Measurements from ENCODE around the gene HMHB1. TPM values are rescaled to one million over a fixed set of nuclear protein-coding genes. Genes with fewer than 3 reads are reported as not detected.
A peak's percentile ranks its signal among the peaks of the same experiment; 100 is the strongest.

The HMHB1 gene
- polyA plus RNA-seq (2013) = not detected

- no peaks in the 10 kb centered on the region for H3K9me3 ChIP-seq (ENCODE audit: control extremely low read depth in 1 of 5, control insufficient read depth in 4 of 5, insufficient read depth in 2 of 5, low read depth in 1 of 5, low read length in 4 of 5)
- no peak within 1 kb of the TSS for H3K27ac ChIP-seq (ENCODE audit: insufficient read depth in 1 of 2, low read depth in 1 of 2, low read length in 2 of 2, poor library complexity in 1 of 2, severe bottlenecking in 2 of 2)
- DNase-seq = peak in 2 of 3 donors; percentile 62 to 67
- H3K4me3 ChIP-seq (ENCODE audit: control insufficient read depth in 1 of 7, extremely low read depth in 1 of 7, insufficient read depth in 4 of 7, low read depth in 2 of 7, low read length in 6 of 7) = peak within 1 kb of the TSS in 1 of 7 experiments; percentile 11
- CTCF ChIA-PET = no interaction called here
- no peaks in the 10 kb centered on the region for H3K27me3 ChIP-seq (replicated peaks in 2 of 5; ENCODE audit: control insufficient read depth in 4 of 5, insufficient read depth in 5 of 5, low read length in 4 of 5)
- no peaks in the 10 kb centered on the region for H3K36me3 ChIP-seq (ENCODE audit: control insufficient read depth in 4 of 4, insufficient read depth in 4 of 4, low read length in 3 of 4)
- POLR2A ChIA-PET = no interaction called here
- H3K4me1 ChIP-seq (ENCODE audit: control extremely low read depth in 1 of 4, control insufficient read depth in 4 of 4, insufficient read depth in 4 of 4, low read length in 3 of 4) = peaks cover 0 to 9% (median 8%) of the 10 kb centered on the region in 4 experiments
- WGBS (ENCODE audit: insufficient coverage) = 72% methylated on average over 9 of the region's 16 CpGs
Observed at GRCh38 chr5:143812085-143812705, at the start of gene HMHB1. Gene HMHB1, plus strand, starts transcription at chr5:143812161.

GRCh38 chr5:143762636-143763220 is 49.2 kb upstream of the HMHB1 start:
- 97% methylated on average over 5 of the region's 5 CpGs for WGBS (ENCODE audit: insufficient coverage)
- DNase-seq = no peak
- Histone ChIP-seq H3K9me3 (ENCODE audit: control extremely low read depth in 1 of 5, control insufficient read depth in 4 of 5, insufficient read depth in 2 of 5, low read depth in 1 of 5, low read length in 4 of 5) (no peaks in the 10 kb centered on the region), H3K27me3 (replicated peaks in 2 of 5; ENCODE audit: control insufficient read depth in 4 of 5, insufficient read depth in 5 of 5, low read length in 4 of 5) (no peaks in the 10 kb centered on the region), H3K4me1 (ENCODE audit: control extremely low read depth in 1 of 4, control insufficient read depth in 4 of 4, insufficient read depth in 4 of 4, low read length in 3 of 4) (no peaks in the 10 kb centered on the region), H3K36me3 (ENCODE audit: control insufficient read depth in 4 of 4, insufficient read depth in 4 of 4, low read length in 3 of 4) (no peaks in the 10 kb centered on the region), H3K27ac (ENCODE audit: insufficient read depth in 1 of 2, low read depth in 1 of 2, low read length in 2 of 2, poor library complexity in 1 of 2, severe bottlenecking in 2 of 2) (no peak overlapping the region), H3K4me3 (ENCODE audit: control insufficient read depth in 1 of 7, extremely low read depth in 1 of 7, insufficient read depth in 4 of 7, low read depth in 2 of 7, low read length in 6 of 7) (no peak overlapping the region)
- CTCF ChIA-PET = no interaction called here
- POLR2A ChIA-PET = no interaction called here

GRCh38 chr5:143767162-143767561 is 44.8 kb upstream of the HMHB1 start:
- no peak overlapping the region for H3K4me3 ChIP-seq (ENCODE audit: control insufficient read depth in 1 of 7, extremely low read depth in 1 of 7, insufficient read depth in 4 of 7, low read depth in 2 of 7, low read length in 6 of 7)

GRCh38 chr5:143769026-143769786 is 42.8 kb upstream of the HMHB1 start:
- Histone ChIP-seq H3K9me3 (ENCODE audit: control extremely low read depth in 1 of 5, control insufficient read depth in 4 of 5, insufficient read depth in 2 of 5, low read depth in 1 of 5, low read length in 4 of 5) (no peaks in the 10 kb centered on the region), H3K4me1 (ENCODE audit: control extremely low read depth in 1 of 4, control insufficient read depth in 4 of 4, insufficient read depth in 4 of 4, low read length in 3 of 4) (no peaks in the 10 kb centered on the region), H3K36me3 (ENCODE audit: control insufficient read depth in 4 of 4, insufficient read depth in 4 of 4, low read length in 3 of 4) (no peaks in the 10 kb centered on the region), H3K4me3 (ENCODE audit: control insufficient read depth in 1 of 7, extremely low read depth in 1 of 7, insufficient read depth in 4 of 7, low read depth in 2 of 7, low read length in 6 of 7) (no peak overlapping the region), H3K27me3 (replicated peaks in 2 of 5; ENCODE audit: control insufficient read depth in 4 of 5, insufficient read depth in 5 of 5, low read length in 4 of 5) (no peaks in the 10 kb centered on the region), H3K27ac (ENCODE audit: insufficient read depth in 1 of 2, low read depth in 1 of 2, low read length in 2 of 2, poor library complexity in 1 of 2, severe bottlenecking in 2 of 2) (no peak overlapping the region)
- 100% methylated on average over 1 of the region's 5 CpGs for WGBS (ENCODE audit: insufficient coverage)
- ChIA-PET POLR2A (interaction anchor here (0.7 kb wide), 1 partner anchor 1936 kb away, joined by 4 read pairs; no protein-coding TSS in a partner anchor), CTCF (no interaction called here)
- DNase-seq = no peak

More at GRCh38 chr5:143767162-143767561, 44.8 kb upstream of the HMHB1 start:
- Histone ChIP-seq H3K9me3 (ENCODE audit: control extremely low read depth in 1 of 5, control insufficient read depth in 4 of 5, insufficient read depth in 2 of 5, low read depth in 1 of 5, low read length in 4 of 5) (no peaks in the 10 kb centered on the region), H3K27ac (ENCODE audit: insufficient read depth in 1 of 2, low read depth in 1 of 2, low read length in 2 of 2, poor library complexity in 1 of 2, severe bottlenecking in 2 of 2) (no peak overlapping the region), H3K36me3 (ENCODE audit: control insufficient read depth in 4 of 4, insufficient read depth in 4 of 4, low read length in 3 of 4) (no peaks in the 10 kb centered on the region), H3K4me1 (ENCODE audit: control extremely low read depth in 1 of 4, control insufficient read depth in 4 of 4, insufficient read depth in 4 of 4, low read length in 3 of 4) (no peaks in the 10 kb centered on the region), H3K27me3 (replicated peaks in 2 of 5; ENCODE audit: control insufficient read depth in 4 of 5, insufficient read depth in 5 of 5, low read length in 4 of 5) (no peaks in the 10 kb centered on the region)
- CTCF ChIA-PET = interaction anchor here (0.6 to 1.6 kb wide), 2 partner anchors 23 to 119 kb away, joined by 3 to 4 read pairs; no protein-coding TSS in a partner anchor
- 95% methylated on average over 3 of the region's 3 CpGs for WGBS (ENCODE audit: insufficient coverage)
- no peak for DNase-seq
- POLR2A ChIA-PET = no interaction called here

GRCh38 chr5:143770450-143770849 is 41.5 kb upstream of the HMHB1 start:
- Histone ChIP-seq H3K27ac (ENCODE audit: insufficient read depth in 1 of 2, low read depth in 1 of 2, low read length in 2 of 2, poor library complexity in 1 of 2, severe bottlenecking in 2 of 2) (no peak overlapping the region), H3K4me1 (ENCODE audit: control extremely low read depth in 1 of 4, control insufficient read depth in 4 of 4, insufficient read depth in 4 of 4, low read length in 3 of 4) (no peaks in the 10 kb centered on the region), H3K36me3 (ENCODE audit: control insufficient read depth in 4 of 4, insufficient read depth in 4 of 4, low read length in 3 of 4) (no peaks in the 10 kb centered on the region), H3K4me3 (ENCODE audit: control insufficient read depth in 1 of 7, extremely low read depth in 1 of 7, insufficient read depth in 4 of 7, low read depth in 2 of 7, low read length in 6 of 7) (no peak overlapping the region), H3K27me3 (replicated peaks in 2 of 5; ENCODE audit: control insufficient read depth in 4 of 5, insufficient read depth in 5 of 5, low read length in 4 of 5) (no peaks in the 10 kb centered on the region), H3K9me3 (ENCODE audit: control extremely low read depth in 1 of 5, control insufficient read depth in 4 of 5, insufficient read depth in 2 of 5, low read depth in 1 of 5, low read length in 4 of 5) (no peaks in the 10 kb centered on the region)
- 85% methylated on average over 3 of the region's 3 CpGs for WGBS (ENCODE audit: insufficient coverage)
- POLR2A ChIA-PET = no interaction called here
- DNase-seq = peak in 1 of 3 donors; percentile 4
- CTCF ChIA-PET = interaction anchor here (0.6 kb wide), 1 partner anchor 142 kb away, joined by 3 read pairs; no protein-coding TSS in a partner anchor

GRCh38 chr5:143771189-143771588 is 40.8 kb upstream of the HMHB1 start:
- ChIA-PET CTCF (interaction anchor here (0.6 to 1.1 kb wide), 2 partner anchors 13 to 141 kb away, joined by 3 read pairs; no protein-coding TSS in a partner anchor), POLR2A (no interaction called here)
- no peak for DNase-seq
- no peaks in the 10 kb centered on the region for H3K9me3 ChIP-seq (ENCODE audit: control extremely low read depth in 1 of 5, control insufficient read depth in 4 of 5, insufficient read depth in 2 of 5, low read depth in 1 of 5, low read length in 4 of 5)
- no peaks in the 10 kb centered on the region for H3K36me3 ChIP-seq (ENCODE audit: control insufficient read depth in 4 of 4, insufficient read depth in 4 of 4, low read length in 3 of 4)
- H3K27me3 ChIP-seq (replicated peaks in 2 of 5; ENCODE audit: control insufficient read depth in 4 of 5, insufficient read depth in 5 of 5, low read length in 4 of 5) = no peaks in the 10 kb centered on the region
- WGBS (ENCODE audit: insufficient coverage) = 100% methylated on average over 4 of the region's 4 CpGs
- H3K4me1 ChIP-seq (ENCODE audit: control extremely low read depth in 1 of 4, control insufficient read depth in 4 of 4, insufficient read depth in 4 of 4, low read length in 3 of 4) = no peaks in the 10 kb centered on the region
- no peak overlapping the region for H3K27ac ChIP-seq (ENCODE audit: insufficient read depth in 1 of 2, low read depth in 1 of 2, low read length in 2 of 2, poor library complexity in 1 of 2, severe bottlenecking in 2 of 2)
- no peak overlapping the region for H3K4me3 ChIP-seq (ENCODE audit: control insufficient read depth in 1 of 7, extremely low read depth in 1 of 7, insufficient read depth in 4 of 7, low read depth in 2 of 7, low read length in 6 of 7)

DNA sequence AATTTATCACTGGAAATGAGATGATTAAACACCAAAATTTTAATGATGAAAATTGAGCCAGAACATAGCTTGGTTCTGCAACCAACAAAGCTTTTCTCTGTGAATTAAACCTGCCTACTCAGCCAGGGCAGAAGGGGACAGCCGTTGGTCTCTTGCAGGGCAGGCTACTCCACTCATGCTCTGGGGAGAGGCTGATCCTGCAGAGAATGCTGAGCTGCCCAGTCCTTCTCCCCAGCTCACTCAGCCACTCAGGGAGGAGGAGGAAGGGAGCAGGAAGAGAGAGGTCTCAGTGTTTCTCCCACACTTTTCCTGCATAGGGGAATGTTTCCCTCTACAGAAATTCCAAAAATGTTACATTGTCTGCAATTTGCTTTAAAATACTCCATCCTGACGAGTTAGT is 40.4 kb upstream of the HMHB1 start:
- POLR2A ChIA-PET = no interaction called here
- H3K27me3 ChIP-seq (replicated peaks in 2 of 5; ENCODE audit: control insufficient read depth in 4 of 5, insufficient read depth in 5 of 5, low read length in 4 of 5) = no peaks in the 10 kb centered on the region
- no peak overlapping the region for H3K27ac ChIP-seq (ENCODE audit: insufficient read depth in 1 of 2, low read depth in 1 of 2, low read length in 2 of 2, poor library complexity in 1 of 2, severe bottlenecking in 2 of 2)
- no peaks in the 10 kb centered on the region for H3K4me1 ChIP-seq (ENCODE audit: control extremely low read depth in 1 of 4, control insufficient read depth in 4 of 4, insufficient read depth in 4 of 4, low read length in 3 of 4)
- DNase-seq = no peak
- no peak overlapping the region for H3K4me3 ChIP-seq (ENCODE audit: control insufficient read depth in 1 of 7, extremely low read depth in 1 of 7, insufficient read depth in 4 of 7, low read depth in 2 of 7, low read length in 6 of 7)
- H3K36me3 ChIP-seq (ENCODE audit: control insufficient read depth in 4 of 4, insufficient read depth in 4 of 4, low read length in 3 of 4) = no peaks in the 10 kb centered on the region
- CTCF ChIA-PET = interaction anchor here (1.1 kb wide), 1 partner anchor 13 kb away, joined by 3 read pairs; no protein-coding TSS in a partner anchor
- 100% methylated on average over 1 of the region's 2 CpGs for WGBS (ENCODE audit: insufficient coverage)
- H3K9me3 ChIP-seq (ENCODE audit: control extremely low read depth in 1 of 5, control insufficient read depth in 4 of 5, insufficient read depth in 2 of 5, low read depth in 1 of 5, low read length in 4 of 5) = no peaks in the 10 kb centered on the region
